Measurements from ENCODE around the gene HSPA5.

HSPA5 gene

GRCh38 chr9:125258160-125258785 lies 17.1 kb upstream of the HSPA5 start:
- Histone ChIP-seq H3K4me1 (ENCODE audit: insufficient read depth, low read length) (peaks cover 20% of the 10 kb centered on the region), H3K36me3 (ENCODE audit: insufficient read depth, low read length) (no peaks in the 10 kb centered on the region; the same call in 1 of the 2 replicates), H4K20me1 (ENCODE audit: insufficient read depth, low read length) (peaks cover 4% of the 10 kb centered on the region; the same call in 1 of the 2 replicates), H3K4me3 (ENCODE audit: low read depth in 1 of 2, low read length in 2 of 2) (no peak overlapping the region), H3K79me2 (ENCODE audit: insufficient read depth, low read length) (peaks cover 16% of the 10 kb centered on the region), H3K4me2 (ENCODE audit: insufficient read depth, low read length) (no peak overlapping the region), H3K27me3 (ENCODE audit: insufficient read depth, low read length, poor library complexity) (no peaks in the 10 kb centered on the region), H2AFZ (ENCODE audit: low read depth, low read length) (no peak overlapping the region), H3K27ac (ENCODE audit: low read length) (no peak overlapping the region), H3K9ac (ENCODE audit: low read depth, low read length) (no peak overlapping the region), H3K9me3 (ENCODE audit: insufficient read depth, low read length, severe bottlenecking) (no peaks in the 10 kb centered on the region)
- DNase-seq (no peak), ATAC-seq (ENCODE audit: insufficient read depth, low read depth) (no peak)
- TF ChIP-seq, protein P1, sequence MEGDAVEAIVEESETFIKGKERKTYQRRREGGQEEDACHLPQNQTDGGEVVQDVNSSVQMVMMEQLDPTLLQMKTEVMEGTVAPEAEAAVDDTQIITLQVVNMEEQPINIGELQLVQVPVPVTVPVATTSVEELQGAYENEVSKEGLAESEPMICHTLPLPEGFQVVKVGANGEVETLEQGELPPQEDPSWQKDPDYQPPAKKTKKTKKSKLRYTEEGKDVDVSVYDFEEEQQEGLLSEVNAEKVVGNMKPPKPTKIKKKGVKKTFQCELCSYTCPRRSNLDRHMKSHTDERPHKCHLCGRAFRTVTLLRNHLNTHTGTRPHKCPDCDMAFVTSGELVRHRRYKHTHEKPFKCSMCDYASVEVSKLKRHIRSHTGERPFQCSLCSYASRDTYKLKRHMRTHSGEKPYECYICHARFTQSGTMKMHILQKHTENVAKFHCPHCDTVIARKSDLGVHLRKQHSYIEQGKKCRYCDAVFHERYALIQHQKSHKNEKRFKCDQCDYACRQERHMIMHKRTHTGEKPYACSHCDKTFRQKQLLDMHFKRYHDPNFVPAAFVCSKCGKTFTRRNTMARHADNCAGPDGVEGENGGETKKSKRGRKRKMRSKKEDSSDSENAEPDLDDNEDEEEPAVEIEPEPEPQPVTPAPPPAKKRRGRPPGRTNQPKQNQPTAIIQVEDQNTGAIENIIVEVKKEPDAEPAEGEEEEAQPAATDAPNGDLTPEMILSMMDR (IDR thresholded peaks at IDR 0.05; ENCODE audit: borderline replicate concordance, extremely low read depth, low read length, poor library complexity, severe bottlenecking), result no peak
- TF ChIP-seq EZH2 (IDR thresholded peaks at IDR 0.05; ENCODE audit: borderline replicate concordance, low read depth, low read length, severe bottlenecking), result no peak

DNA sequence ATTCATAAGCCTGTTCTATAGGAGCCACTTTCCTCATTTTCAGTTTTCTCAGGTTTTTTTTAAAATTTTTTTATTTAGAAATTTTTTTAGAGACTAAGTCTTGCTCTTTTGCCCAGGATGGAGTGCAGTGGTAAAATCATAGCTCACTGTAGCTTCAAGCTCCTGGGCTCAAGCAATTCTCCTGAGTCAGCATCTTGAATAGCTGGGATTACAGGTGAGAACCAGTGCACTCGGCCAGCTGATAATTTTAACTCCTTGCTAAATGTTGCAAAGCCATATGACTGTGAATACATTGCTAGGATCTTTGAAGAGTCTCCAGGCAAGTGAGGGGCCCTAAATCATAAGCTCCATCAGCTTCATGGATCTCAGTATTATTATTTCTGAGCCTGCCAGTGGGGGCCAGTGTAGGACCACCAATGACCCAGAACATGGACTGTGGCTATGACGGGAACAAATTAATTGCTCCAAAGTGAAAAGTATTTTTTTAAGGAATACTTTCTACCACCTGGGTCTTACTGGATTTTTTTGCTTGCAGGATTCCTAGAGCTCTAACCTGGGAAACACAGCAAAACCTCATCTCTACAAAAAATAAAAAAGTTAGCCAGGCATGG lies 14.7 kb upstream of the HSPA5 start:
- TF ChIP-seq, protein P1 (IDR thresholded peaks at IDR 0.05; ENCODE audit: borderline replicate concordance, extremely low read depth, low read length, poor library complexity, severe bottlenecking), result peak; percentile 12
- no peak for TF ChIP-seq EZH2 (IDR thresholded peaks at IDR 0.05; ENCODE audit: borderline replicate concordance, low read depth, low read length, severe bottlenecking)
- Histone ChIP-seq H3K4me2 (ENCODE audit: insufficient read depth, low read length) (no peak overlapping the region), H3K27me3 (ENCODE audit: insufficient read depth, low read length, poor library complexity) (no peaks in the 10 kb centered on the region), H3K79me2 (ENCODE audit: insufficient read depth, low read length) (no peaks in the 10 kb centered on the region), H3K9me3 (ENCODE audit: insufficient read depth, low read length, severe bottlenecking) (no peaks in the 10 kb centered on the region), H3K9ac (ENCODE audit: low read depth, low read length) (no peak overlapping the region), H3K4me1 (ENCODE audit: insufficient read depth, low read length) (peaks cover 4% of the 10 kb centered on the region), H4K20me1 (ENCODE audit: insufficient read depth, low read length) (no peaks in the 10 kb centered on the region), H3K4me3 (ENCODE audit: low read depth in 1 of 2, low read length in 2 of 2) (no peak overlapping the region), H3K27ac (ENCODE audit: low read length) (no peak overlapping the region), H3K36me3 (ENCODE audit: insufficient read depth, low read length) (no peaks in the 10 kb centered on the region), H2AFZ (ENCODE audit: low read depth, low read length) (no peak overlapping the region)
- ATAC-seq (ENCODE audit: insufficient read depth, low read depth) (peak; percentile 35; the same call in 1 of the 3 replicates), DNase-seq (no peak)

DNA sequence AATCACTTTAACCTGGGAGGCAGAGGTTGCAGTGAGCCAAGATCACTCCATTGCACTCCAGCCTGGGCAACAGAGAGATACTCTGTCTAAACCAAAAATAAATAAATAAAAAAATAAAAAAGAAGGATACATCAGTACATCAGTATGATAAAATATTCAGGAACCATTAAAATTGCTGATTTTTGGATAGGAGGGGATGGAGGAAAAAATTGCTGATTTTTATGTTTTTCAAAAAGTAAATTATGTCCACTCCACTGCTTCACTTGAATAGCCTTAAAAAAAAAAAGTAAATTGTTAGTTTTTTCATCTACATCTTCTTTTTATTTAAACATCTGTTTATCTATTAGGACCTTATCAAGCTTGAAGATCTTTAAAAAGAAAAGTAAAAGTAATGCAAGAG lies 13.1 kb upstream of the HSPA5 start:
- Histone ChIP-seq H2AFZ (ENCODE audit: low read depth, low read length) (no peak overlapping the region), H4K20me1 (ENCODE audit: insufficient read depth, low read length) (no peaks in the 10 kb centered on the region), H3K36me3 (ENCODE audit: insufficient read depth, low read length) (no peaks in the 10 kb centered on the region), H3K9me3 (ENCODE audit: insufficient read depth, low read length, severe bottlenecking) (no peaks in the 10 kb centered on the region), H3K9ac (ENCODE audit: low read depth, low read length) (no peak overlapping the region), H3K79me2 (ENCODE audit: insufficient read depth, low read length) (no peaks in the 10 kb centered on the region), H3K4me2 (ENCODE audit: insufficient read depth, low read length) (no peak overlapping the region), H3K4me3 (ENCODE audit: low read depth in 1 of 2, low read length in 2 of 2) (no peak overlapping the region), H3K27ac (ENCODE audit: low read length) (no peak overlapping the region), H3K4me1 (ENCODE audit: insufficient read depth, low read length) (no peaks in the 10 kb centered on the region), H3K27me3 (ENCODE audit: insufficient read depth, low read length, poor library complexity) (no peaks in the 10 kb centered on the region)
- DNase-seq (no peak), ATAC-seq (ENCODE audit: insufficient read depth, low read depth) (no peak)
- no peak for TF ChIP-seq EZH2 (IDR thresholded peaks at IDR 0.05; ENCODE audit: borderline replicate concordance, low read depth, low read length, severe bottlenecking)
- TF ChIP-seq, protein P1 (IDR thresholded peaks at IDR 0.05; ENCODE audit: borderline replicate concordance, extremely low read depth, low read length, poor library complexity, severe bottlenecking), result no peak
